K562 (cell line): ENCODE data around the gene FGF14. TPM values are rescaled to one million over a fixed set of nuclear protein-coding genes. Genes with fewer than 3 reads are reported as not detected.

Source experiments
- BRF2 ChIP-seq: IDR thresholded peaks from 3 replicates; pipeline ENCODE4 v1.6.1; 2011; ENCODE audit warnings: borderline replicate concordance, mild to moderate bottlenecking; ENCODE audit not compliant: insufficient read length, insufficient read depth
- CHAMP1 ChIP-seq: fragments of 450-650 bp; IDR thresholded peaks from 2 replicates; pipeline ENCODE4 v1.6.1; 2016; ENCODE audit warnings: mild to moderate bottlenecking
- CSDE1 ChIP-seq, 2 experiments: fragments of 450-650 bp; IDR thresholded peaks; 2 replicates each; pipeline ENCODE4 v1.6.1; 2016; ENCODE audit warnings: mild to moderate bottlenecking in 1 of 2
- PRMT5 ChIP-seq: sonication (generic); formaldehyde crosslinking; IDR thresholded peaks from 2 replicates; pipeline ENCODE4 v1.5.0; 2020; ENCODE audit warnings: missing genetic modification reagents
- SPI1 ChIP-seq: IDR thresholded peaks from 2 replicates; pipeline ENCODE4 v1.6.1; 2011; ENCODE audit warnings: low read depth, low read length, control low read depth, borderline replicate concordance
- TBP ChIP-seq: optimal IDR thresholded peaks from 2 replicates; pipeline ENCODE3; 2011; ENCODE audit warnings: low read depth, low read length, improper control_type of control experiment
- ZNF551 ChIP-seq: fragments of 250-450 bp; sonication (Bioruptor Pico); IDR thresholded peaks from 2 replicates; pipeline ENCODE4 v1.5.0; 2021; ENCODE audit warnings: mild to moderate bottlenecking, moderate library complexity
- polyA plus RNA-seq, 8 experiments: library from polyadenylated mRNA; depleted of rRNA in 4 of 8; stranded (reverse) in 5 of 8; unstranded in 3 of 8; fragments of >200 nt; fragmentation: Nextera tagmentation in 2 of 8; fragmentation: Illumina TruSeq in 1 of 8; extraction: Ambion mirVana in 2 of 8; extraction: Trizol in 1 of 8; gene quantifications; 2 replicates each; pipeline versions ENCODE4 v1.2.1 to v1.2.3, GENCODE V29; 2011 to 2014; ENCODE audit warnings: inconsistent platforms in 1 of 8, missing spikeins in 1 of 8
- total RNA-seq, 7 experiments: library from RNA; depleted of rRNA in 6 of 7; stranded (reverse); fragments of >200 nt in 6 of 7; fragmentation: Illumina TruSeq in 2 of 7; extraction: Trizol in 2 of 7; gene quantifications; 2 replicates each; pipeline versions ENCODE4 v1.2.1 to v1.2.3, GENCODE V29; 2011 to 2021; ENCODE audit warnings: low replicate concordance in 1 of 7

FGF14 gene
- total and polyA plus RNA-seq, 9 of the 15 experiments (the other 6 are each of a cell fraction or from before 2014, with no cell fraction given), result not detected

- no peak for TF ChIP-seq BRF2
- TF ChIP-seq CSDE1 (IDR thresholded peaks at IDR 0.05), result no peak
- TF ChIP-seq SPI1, result no peak
- TF ChIP-seq ZNF551 (CRISPR knock-in tag), result no peak
- TF ChIP-seq PRMT5 (CRISPR knock-in tag), result no peak
- no peak for TF ChIP-seq TBP
- TF ChIP-seq CHAMP1, result no peak
- TF ChIP-seq, all 486 proteins: peak for 0
Observed at GRCh38 chr13:101746513-101746912, 655.3 kb downstream of the FGF14 start (continued).
